Measurements from ENCODE around the gene VPS4A. TPM values are rescaled to one million over a fixed set of nuclear protein-coding genes. Genes with fewer than 3 reads are reported as not detected.

The VPS4A gene
- total and polyA plus RNA-seq, 2 of the 4 experiments (the other 2 are of a cell fraction) = 23.3 to 25.2 TPM

DNA sequence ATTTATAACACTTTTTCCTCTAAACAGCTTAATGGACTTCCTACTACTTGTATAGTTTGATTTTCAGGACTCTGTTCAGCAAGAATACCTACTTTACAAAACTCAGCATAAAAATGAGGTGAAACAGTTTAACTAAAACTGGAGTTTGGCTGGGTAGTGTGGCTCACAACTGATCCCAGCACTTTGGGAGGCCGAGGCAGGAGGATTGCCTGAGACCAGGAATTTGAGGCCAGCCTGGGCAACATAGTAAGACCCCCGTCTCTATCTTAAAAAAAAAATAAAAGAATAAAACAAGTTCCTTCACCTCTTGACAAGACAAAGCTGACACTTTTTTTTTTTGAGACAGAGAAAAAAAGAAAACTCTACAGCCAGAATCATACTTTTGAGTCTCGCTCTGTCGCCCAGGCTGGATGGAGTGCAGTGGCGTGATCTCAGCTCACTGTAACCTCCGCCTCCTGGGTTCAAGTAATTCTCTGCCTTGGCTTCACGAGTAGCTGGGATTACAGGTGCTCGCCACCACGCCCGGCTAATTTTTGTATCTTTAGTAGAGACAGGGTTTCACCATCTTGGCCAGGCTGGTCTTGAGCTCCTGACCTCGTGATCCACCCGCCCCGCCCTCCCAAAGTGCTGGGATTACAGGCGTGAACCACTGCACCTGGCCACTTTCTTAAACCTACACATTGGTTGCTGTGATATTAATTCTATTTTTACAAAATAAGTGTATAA, 16.6 kb downstream of the VPS4A start:
- no peak for DNase-seq
- Histone ChIP-seq H3K4me2 (ENCODE audit: low read depth, low read length) (no peak overlapping the region), H2BK120ac (ENCODE audit: low read depth, low read length) (no peak overlapping the region), H3K27me3 (ENCODE audit: control insufficient read depth, insufficient read depth, low read length) (no peaks in the 10 kb centered on the region), H3K4me1 (ENCODE audit: control insufficient read depth, insufficient read depth, low read length) (peaks cover 12% of the 10 kb centered on the region), H2AK9ac (replicated peaks; ENCODE audit: low read depth, low read length, poor library complexity) (no peak overlapping the region), H3K23ac (ENCODE audit: low read depth, low read length) (no peak overlapping the region), H2BK20ac (ENCODE audit: low read depth, low read length) (no peak overlapping the region), H2BK5ac (ENCODE audit: low read depth, low read length, poor library complexity, severe bottlenecking) (no peak overlapping the region), H3K4ac (ENCODE audit: low read depth, low read length) (no peak overlapping the region), H3K14ac (replicated peaks; ENCODE audit: low read depth, low read length) (no peak overlapping the region), H3K56ac (ENCODE audit: extremely low read depth, insufficient read depth, low read length) (no peak overlapping the region), H2AK5ac (ENCODE audit: low read depth, low read length) (no peak overlapping the region), H3K9me1 (ENCODE audit: insufficient read depth, low read length) (peaks cover 10% of the 10 kb centered on the region), H4K5ac (ENCODE audit: low read depth, low read length) (no peak overlapping the region), H3K27ac (ENCODE audit: insufficient read depth, low read length) (no peak overlapping the region), H3K18ac (ENCODE audit: low read depth, low read length) (no peak overlapping the region), H3K4me3 (ENCODE audit: insufficient read depth, low read depth, low read length) (no peak overlapping the region), H4K20me1 (ENCODE audit: insufficient read depth, low read length) (peaks cover 61% of the 10 kb centered on the region), H3K9ac (ENCODE audit: low read depth, low read length) (no peak overlapping the region), H3K9me3 (ENCODE audit: control insufficient read depth, insufficient read depth, low read length) (no peaks in the 10 kb centered on the region), H4K91ac (ENCODE audit: insufficient read depth, low read depth, low read length) (no peak overlapping the region), H3K79me1 (ENCODE audit: low read depth in 1 of 2, low read length in 2 of 2) (peaks cover 37 to 76% of the 10 kb centered on the region in 2 experiments), H4K8ac (ENCODE audit: low read depth in 2 of 2, low read length in 2 of 2) (no peak overlapping the region), H3K36me3 (ENCODE audit: control insufficient read depth, insufficient read depth, low read length) (peaks cover 44% of the 10 kb centered on the region), H2BK15ac (ENCODE audit: low read depth, low read length) (no peak overlapping the region), H2AFZ (replicated peaks; ENCODE audit: low read length, poor library complexity) (no peak overlapping the region)
- no TSS peak for BruUV-seq (replicated peaks)
- CTCF ChIA-PET = no interaction called here
- TF ChIP-seq BHLHE40 (IDR thresholded peaks at IDR 0.05; ENCODE audit: low read depth, low read length) (no peak), POLR2A (IDR thresholded peaks at IDR 0.05; ENCODE audit: low read depth, low read length) (no peak)
- WGBS, 2 experiments (ENCODE audit: extremely low coverage in 2 of 2, insufficient read length in 1 of 2) = 93% methylated on average over 3 of the region's 14 CpGs; no CpG with 5 or more reads in 1 of the 2 experiments
- dilution Hi-C loops (cut with HindIII; ENCODE audit: low sequenced_read_pairs, unreplicated experiment) = no loop called here
- no peak for ATAC-seq (ENCODE audit: low read depth)
- intact Hi-C loops (cut with micrococcal nuclease) = no loop called here
- POLR2A ChIA-PET (ENCODE audit: unreplicated experiment) = no interaction called here
- in situ Hi-C loops (cut with MboI; ENCODE audit: low sequenced_read_pairs) = no loop called here

Measured in IMR-90 (cell line).